Spleen (tissue), 7 donors: ENCODE data around the gene WDR90.

Source experiments
- CTCF ChIP-seq, 11 experiments: fragments of 200-600 bp in 7 of 11; fragments of 450-650 bp in 4 of 11; sonication (generic) in 4 of 11; IDR thresholded peaks in 8 of 11; conservative IDR thresholded peaks in 3 of 11; 1 replicate in 7 of 11; 2 replicates in 4 of 11; pipeline versions ENCODE4 v1.4.0 to v1.8.0; 2016 to 2021; ENCODE audit warnings: antibody characterized with exemption in 11 of 11, inconsistent platforms in 4 of 11, mild to moderate bottlenecking in 1 of 11
- POLR2A ChIP-seq, 3 donors: fragments of 450-650 bp; IDR thresholded peaks; one replicate each; pipeline ENCODE4 v1.5.1; 2017; ENCODE audit warnings: antibody characterized with exemption in 3 of 3, mild to moderate bottlenecking in 1 of 3
- POLR2AphosphoS5 ChIP-seq, 3 donors: sonication (generic); formaldehyde crosslinking; IDR thresholded peaks; one replicate each; pipeline ENCODE4 v1.5.1; 2017; ENCODE audit warnings: antibody characterized with exemption in 3 of 3
- donor health status: DM: no; HTN: no; CAD: no; lungs with moderate emphysema.
- donor health status: DM: no; HTN: no; CAD: no.
- donor health status: DM: no; HTN: no; CAD: no.

GRCh38 chr16:609984-610383 is 39.2 kb upstream of the WDR90 start:
- no peak for TF ChIP-seq CTCF (IDR thresholded peaks at IDR 0.05 in 8 of 11, conservative IDR thresholded peaks at IDR 0.05 in 3 of 11)
- no peak for TF ChIP-seq POLR2A (IDR thresholded peaks at IDR 0.05)
- TF ChIP-seq POLR2AphosphoS5 (IDR thresholded peaks at IDR 0.05), result no peak
